Panc1 (cell line): ENCODE data around the gene FAM78A. TPM values are rescaled to one million over a fixed set of nuclear protein-coding genes. Genes with fewer than 3 reads are reported as not detected.

ENCODE experiments used
- ATAC-seq: fragments of 200-7000 bp; cut with Tn5 transposase; 2 replicates; pipeline ENCODE4 v1.9.1; 2020; ENCODE audit warnings: mild to moderate bottlenecking, moderate library complexity
- BruUV-seq: library from RNA; stranded (reverse); fragments of 400-500 nt; replicated peaks from 2 replicates; lab custom pipeline; 2021; lab: Mats Ljungman, UMichigan
- CTCF ChIA-PET: fragments of 300-600 bp; sonication (Branson Sonifier 250); formaldehyde crosslinking; loops from one replicate; lab custom pipeline; 2022; ENCODE audit warnings: antibody characterized with exemption; lab: Charles Lee
- POLR2A ChIA-PET: fragments of 300-600 bp; sonication (Branson Sonifier 250); formaldehyde crosslinking; loops from one replicate; lab custom pipeline; 2022; ENCODE audit warnings: antibody characterized with exemption; lab: Charles Lee
- DNase-seq: peaks from one replicate; pipeline ENCODE4 v3.0.0-alpha.2; 2010; ENCODE audit warnings: low read depth, low spot score
- H3K27ac ChIP-seq: 2 replicates; pipeline ENCODE4 v1.5.1; 2011; ENCODE audit warnings: mild to moderate bottlenecking, low read length, inconsistent platforms
- H3K27me3 ChIP-seq: fragments of 200-500 bp; sonication (Bioruptor generic); 2 replicates; pipeline ENCODE4 v1.6.0; 2014; ENCODE audit warnings: low read length, inconsistent platforms; ENCODE audit not compliant: control insufficient read depth, insufficient read depth
- H3K36me3 ChIP-seq: fragments of 200-500 bp; sonication (Bioruptor generic); 2 replicates; pipeline ENCODE4 v1.5.1; 2014; ENCODE audit warnings: inconsistent platforms, mild to moderate bottlenecking, low read length, moderate library complexity; ENCODE audit not compliant: control insufficient read depth, insufficient read depth
- H3K4me1 ChIP-seq: 2 replicates; pipeline ENCODE4 v1.5.1; 2011; ENCODE audit warnings: inconsistent platforms, mild to moderate bottlenecking, low read length, moderate library complexity; ENCODE audit not compliant: control insufficient read depth, insufficient read depth
- H3K4me3 ChIP-seq, 2 experiments: 2 replicates each; pipeline ENCODE4 v1.5.1; 2011 to 2012; ENCODE audit warnings: low read depth in 2 of 2, low read length in 2 of 2, mild to moderate bottlenecking in 2 of 2, inconsistent platforms in 1 of 2, moderate library complexity in 1 of 2
- H3K9me3 ChIP-seq: fragments of 200-500 bp; sonication (Bioruptor generic); 2 replicates; pipeline ENCODE4 v1.5.1; 2014; ENCODE audit warnings: low read depth, mild to moderate bottlenecking, inconsistent platforms, low read length, moderate library complexity; ENCODE audit not compliant: control insufficient read depth, insufficient read depth
- CTCF ChIP-seq: fragments of 450-650 bp; IDR thresholded peaks from 2 replicates; pipeline ENCODE4 v1.5.1; 2017; ENCODE audit warnings: mild to moderate bottlenecking
- POLR2AphosphoS5 ChIP-seq: IDR thresholded peaks from 2 replicates; pipeline ENCODE4 v1.6.1; 2012; ENCODE audit warnings: mild to moderate bottlenecking, low read depth, low read length, moderate library complexity
- REST ChIP-seq, 2 experiments: IDR thresholded peaks; 2 replicates each; pipeline ENCODE4 v1.6.1; 2011 to 2012; ENCODE audit warnings: low read depth in 2 of 2, control low read depth in 1 of 2, low read length in 1 of 2, mild to moderate bottlenecking in 1 of 2, moderate library complexity in 1 of 2; ENCODE audit not compliant: insufficient read depth in 1 of 2
- SIN3A ChIP-seq: IDR thresholded peaks from 2 replicates; pipeline ENCODE4 v1.6.1; 2012; ENCODE audit warnings: low read depth, mild to moderate bottlenecking, low read length, moderate library complexity, borderline replicate concordance; ENCODE audit not compliant: insufficient read depth
- TCF7L2 ChIP-seq: IDR thresholded peaks from 2 replicates; pipeline ENCODE4 v1.6.1; 2011; ENCODE audit warnings: mild to moderate bottlenecking, low read depth, low read length, inconsistent platforms
- in situ Hi-C: cut with HindIII; loops from 2 replicates; pipeline ENCODE4 v1.10.0; 2016; ENCODE audit warnings: low sequenced_read_pairs, low pct_unique_long_range_greater_than_20kb
- intact Hi-C: fragments of 100-400 bp; cut with micrococcal nuclease; formaldehyde crosslinking; loops from one replicate; pipeline ENCODE4 v1.10.0; 2022; ENCODE audit not compliant: unreplicated experiment
- total RNA-seq: library from RNA; stranded (reverse); gene quantifications from one replicate; pipeline ENCODE4 v1.2.1, GENCODE V29; 2021; ENCODE audit not compliant: unreplicated experiment

Gene FAM78A
- total RNA-seq, 1 experiment from 2014 or later: 0.59 TPM

GRCh38 chr9:131255676-131256197 lies 20.6 kb downstream of the FAM78A start:
- in situ Hi-C loops (no loop called here), intact Hi-C loops (no loop called here)
- H3K36me3 ChIP-seq: no peaks in the 10 kb centered on the region
- H3K9me3 ChIP-seq: no peaks in the 10 kb centered on the region
- TF ChIP-seq CTCF: no peak
- no peak for TF ChIP-seq TCF7L2
- no peak for TF ChIP-seq POLR2AphosphoS5
- no peak for TF ChIP-seq SIN3A
- no peak for TF ChIP-seq REST (IDR thresholded peaks at IDR 0.05; ENCODE audit: insufficient read depth in 1 of 2, low read depth in 2 of 2, low read length in 1 of 2)
- no peaks in the 10 kb centered on the region for H3K27me3 ChIP-seq
- ATAC-seq: no peak
- CTCF ChIA-PET: no interaction called here
- H3K4me3 ChIP-seq: no peak overlapping the region
- POLR2A ChIA-PET: no interaction called here
- BruUV-seq: no TSS peak
- DNase-seq: no peak
- no peaks in the 10 kb centered on the region for H3K4me1 ChIP-seq
- no peak overlapping the region for H3K27ac ChIP-seq

- Histone ChIP-seq H3K9me3 (no peaks in the 10 kb centered on the region), H3K27ac (no peak overlapping the region), H3K4me3 (no peak overlapping the region), H3K4me1 (no peaks in the 10 kb centered on the region), H3K36me3 (no peaks in the 10 kb centered on the region), H3K27me3 (no peaks in the 10 kb centered on the region)
- in situ Hi-C loops: no loop called here
- DNase-seq (no peak), ATAC-seq (no peak)
- BruUV-seq: no TSS peak
- ChIA-PET CTCF (no interaction called here), POLR2A (no interaction called here)
- TF ChIP-seq POLR2AphosphoS5: no peak
- TF ChIP-seq CTCF: no peak
- no peak for TF ChIP-seq REST (IDR thresholded peaks at IDR 0.05; ENCODE audit: insufficient read depth in 1 of 2, low read depth in 2 of 2, low read length in 1 of 2)
- no peak for TF ChIP-seq SIN3A
- TF ChIP-seq TCF7L2: no peak
- intact Hi-C loops: no loop called here
Observed at GRCh38 chr9:131254626-131255025, 21.7 kb downstream of the FAM78A start.
